SK-N-SH (cell line): Measurements from ENCODE around the gene TIAM2. TPM values are rescaled to one million over a fixed set of nuclear protein-coding genes. Genes with fewer than 3 reads are reported as not detected.
"Not testable (repeated sequence)": the region's sequence is repeated elsewhere in the genome, so short reads cannot be mapped to it uniquely, and the experiment has no call there.

ENCODE experiments used
- CTCF ChIA-PET: fragments of 300-600, 350-600 bp; formaldehyde crosslinking; extraction: SDS; loops from one replicate; lab custom pipeline; 2021; lab: Yijun Ruan, JAX
- POLR2A ChIA-PET: fragments of 350-600 bp; sonication (Branson Sonifier 250); formaldehyde crosslinking; extraction: SDS; loops from one replicate; lab custom pipeline; 2020; ENCODE audit warnings: antibody characterized with exemption, inconsistent platforms; lab: Yijun Ruan, JAX
- DNase-seq: peaks from one replicate; pipeline ENCODE4 v3.0.0; 2012
- H2AFZ ChIP-seq: fragments of 200-600 bp; sonication (generic); 2 replicates; pipeline ENCODE4 v1.8.1; 2016; ENCODE audit warnings: antibody characterized with exemption, mild to moderate bottlenecking, low read depth
- H3F3A ChIP-seq: fragments of 200-600 bp; sonication (generic); replicated peaks from 2 replicates; pipeline ENCODE3; 2016; ENCODE audit warnings: antibody characterized with exemption, mild to moderate bottlenecking; ENCODE audit not compliant: insufficient read depth
- H3K27ac ChIP-seq, 2 experiments: fragments of 200-500 bp in 1 of 2; fragments of 200-600 bp in 1 of 2; sonication (Bioruptor generic) in 1 of 2; sonication (generic), shearing (Covaris generic) in 1 of 2; 2 replicates each; pipeline versions ENCODE4 v1.5.1 to v1.6.1; 2014 to 2016; ENCODE audit warnings: low read depth in 2 of 2, inconsistent platforms in 1 of 2, low read length in 1 of 2, mild to moderate bottlenecking in 1 of 2, mixed read lengths in 1 of 2
- H3K27me3 ChIP-seq: fragments of 200-600 bp; sonication (generic), shearing (Covaris generic); 2 replicates; pipeline ENCODE4 v1.6.1; 2016; ENCODE audit warnings: mixed run types; ENCODE audit not compliant: insufficient read depth
- H3K36me3 ChIP-seq, 2 experiments: fragments of 200-500 bp in 1 of 2; fragments of 200-600 bp in 1 of 2; sonication (Bioruptor generic) in 1 of 2; sonication (generic) in 1 of 2; replicated peaks in 1 of 2; 2 replicates each; pipeline versions ENCODE3 to v1.5.1; 2014 to 2016; ENCODE audit warnings: low read length in 1 of 2, mild to moderate bottlenecking in 1 of 2; ENCODE audit not compliant: insufficient read depth in 2 of 2, control insufficient read depth in 1 of 2
- H3K4me1 ChIP-seq, 2 experiments: fragments of 200-500 bp in 1 of 2; fragments of 200-600 bp in 1 of 2; sonication (Bioruptor generic) in 1 of 2; sonication (generic), shearing (Covaris generic) in 1 of 2; 2 replicates each; pipeline versions ENCODE4 v1.5.1 to v1.6.1; 2014 to 2016; ENCODE audit warnings: low read depth in 1 of 2, low read length in 1 of 2, mixed run types in 1 of 2; ENCODE audit not compliant: insufficient read depth in 2 of 2, control insufficient read depth in 1 of 2
- H3K4me2 ChIP-seq: fragments of 200-600 bp; sonication (generic), shearing (Covaris generic); 2 replicates; pipeline ENCODE4 v1.6.1; 2017; ENCODE audit warnings: mixed run types
- H3K4me3 ChIP-seq, 2 experiments: fragments of 200-500 bp in 1 of 2; fragments of 200-600 bp in 1 of 2; sonication (Bioruptor generic) in 1 of 2; sonication (generic), shearing (Covaris generic) in 1 of 2; 2 replicates each; pipeline versions ENCODE4 v1.5.1 to v1.8.1; 2014 to 2016; ENCODE audit warnings: low read depth in 2 of 2, inconsistent platforms in 1 of 2, low read length in 1 of 2, mild to moderate bottlenecking in 1 of 2, mixed read lengths in 1 of 2, moderate library complexity in 1 of 2
- H3K79me2 ChIP-seq: fragments of 200-600 bp; sonication (generic); 2 replicates; pipeline ENCODE4 v1.8.1; 2017; ENCODE audit warnings: mild to moderate bottlenecking; ENCODE audit not compliant: insufficient read depth
- H3K9ac ChIP-seq: fragments of 200-600 bp; sonication (generic); 2 replicates; pipeline ENCODE4 v1.6.1; 2017; ENCODE audit warnings: mixed run types
- H3K9me2 ChIP-seq: fragments of 200-600 bp; sonication (generic); 2 replicates; pipeline ENCODE4 v1.6.1; 2017; ENCODE audit warnings: mixed run types
- H3K9me3 ChIP-seq: fragments of 200-600 bp; sonication (generic); 2 replicates; pipeline ENCODE4 v1.6.1; 2017; ENCODE audit warnings: mixed run types, mild to moderate bottlenecking, moderate library complexity
- H4K20me1 ChIP-seq: fragments of 200-600 bp; sonication (generic); 2 replicates; pipeline ENCODE4 v1.6.1; 2017; ENCODE audit warnings: mild to moderate bottlenecking, mixed run types; ENCODE audit not compliant: insufficient read depth
- GATA2 ChIP-seq: sonication (generic); formaldehyde crosslinking; IDR thresholded peaks from 2 replicates; pipeline ENCODE4 v1.5.0; 2020; ENCODE audit warnings: mild to moderate bottlenecking, missing genetic modification reagents
- JUND ChIP-seq: IDR thresholded peaks from 2 replicates; pipeline ENCODE4 v1.4.0; 2012
- MEF2A ChIP-seq: IDR thresholded peaks from 2 replicates; pipeline ENCODE4 v1.4.0; 2012; ENCODE audit warnings: low read depth, borderline replicate concordance
- NFIC ChIP-seq: IDR thresholded peaks from 2 replicates; pipeline ENCODE4 v1.4.0; 2012; ENCODE audit warnings: borderline replicate concordance
- POLR2AphosphoS5 ChIP-seq: IDR thresholded peaks from 2 replicates; pipeline ENCODE4 v1.6.1; 2012; ENCODE audit warnings: low read depth, low read length
- RFX5 ChIP-seq: IDR thresholded peaks from 2 replicates; pipeline ENCODE4 v1.6.1; 2012; ENCODE audit warnings: mild to moderate bottlenecking, improper control_type of control experiment, low read length
- SIN3A ChIP-seq: IDR thresholded peaks from 2 replicates; pipeline ENCODE4 v1.6.1; 2012; ENCODE audit warnings: low read depth, mild to moderate bottlenecking, low read length, moderate library complexity, borderline replicate concordance
- TCF12 ChIP-seq: IDR thresholded peaks from 2 replicates; pipeline ENCODE4 v1.4.0; 2012
- WGBS: methylation state at CpG from one replicate; pipeline ENCODE4 v1.1.6; 2017; ENCODE audit warnings: low lambda C conversion rate; 5-methylcytosine and 5-hydroxymethylcytosine counted together
- polyA plus RNA-seq, 3 experiments: library from polyadenylated mRNA; depleted of rRNA; stranded (reverse); fragments of >200 nt; gene quantifications; 2 replicates each; pipeline ENCODE4 v1.2.3, GENCODE V29; 2012
- TF ChIP-seq, protein P1 (sequence below): IDR thresholded peaks from 2 replicates; pipeline ENCODE4 v1.4.0; 2012; ENCODE audit warnings: low read depth
- TF ChIP-seq, protein P2 (sequence below): IDR thresholded peaks from 2 replicates; pipeline ENCODE4 v1.4.0; 2012; ENCODE audit warnings: low read depth, borderline replicate concordance
- TF ChIP-seq, protein P3 (sequence below): fragments of 200-600 bp; sonication (generic); IDR thresholded peaks from 2 replicates; pipeline ENCODE4 v1.6.1; 2017; ENCODE audit warnings: antibody characterized with exemption, mild to moderate bottlenecking, moderate library complexity

The TIAM2 gene
- polyA plus RNA-seq, 1 of the 3 experiments (the other 2 are of a cell fraction), result 13.6 TPM

DNA sequence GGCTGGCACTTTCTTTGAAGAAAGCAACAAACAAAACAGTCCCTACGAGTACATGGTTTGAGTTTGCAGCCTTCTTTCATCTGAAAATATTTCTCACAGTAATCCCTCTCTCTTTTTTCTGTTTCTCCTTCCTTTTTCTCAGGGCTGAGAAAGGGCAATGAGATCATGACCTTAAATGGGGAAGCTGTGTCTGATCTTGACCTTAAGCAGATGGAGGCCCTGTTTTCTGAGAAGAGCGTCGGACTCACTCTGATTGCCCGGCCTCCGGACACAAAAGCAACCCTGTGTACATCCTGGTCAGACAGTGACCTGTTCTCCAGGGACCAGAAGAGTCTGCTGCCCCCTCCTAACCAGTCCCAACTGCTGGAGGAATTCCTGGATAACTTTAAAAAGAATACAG, 188.0 kb downstream of the TIAM2 start:
- H3K4me2 ChIP-seq, result no peak overlapping the region
- no peak for TF ChIP-seq NFIC
- no peak for TF ChIP-seq GATA2 (CRISPR knock-in tag)
- TF ChIP-seq TCF12, result no peak
- TF ChIP-seq RFX5, result no peak
- TF ChIP-seq, protein P1, sequence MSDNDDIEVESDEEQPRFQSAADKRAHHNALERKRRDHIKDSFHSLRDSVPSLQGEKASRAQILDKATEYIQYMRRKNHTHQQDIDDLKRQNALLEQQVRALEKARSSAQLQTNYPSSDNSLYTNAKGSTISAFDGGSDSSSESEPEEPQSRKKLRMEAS, result no peak
- TF ChIP-seq, protein P2, sequence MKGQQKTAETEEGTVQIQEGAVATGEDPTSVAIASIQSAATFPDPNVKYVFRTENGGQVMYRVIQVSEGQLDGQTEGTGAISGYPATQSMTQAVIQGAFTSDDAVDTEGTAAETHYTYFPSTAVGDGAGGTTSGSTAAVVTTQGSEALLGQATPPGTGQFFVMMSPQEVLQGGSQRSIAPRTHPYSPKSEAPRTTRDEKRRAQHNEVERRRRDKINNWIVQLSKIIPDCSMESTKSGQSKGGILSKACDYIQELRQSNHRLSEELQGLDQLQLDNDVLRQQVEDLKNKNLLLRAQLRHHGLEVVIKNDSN, result no peak
- no peak for TF ChIP-seq POLR2AphosphoS5
- TF ChIP-seq, protein P3, sequence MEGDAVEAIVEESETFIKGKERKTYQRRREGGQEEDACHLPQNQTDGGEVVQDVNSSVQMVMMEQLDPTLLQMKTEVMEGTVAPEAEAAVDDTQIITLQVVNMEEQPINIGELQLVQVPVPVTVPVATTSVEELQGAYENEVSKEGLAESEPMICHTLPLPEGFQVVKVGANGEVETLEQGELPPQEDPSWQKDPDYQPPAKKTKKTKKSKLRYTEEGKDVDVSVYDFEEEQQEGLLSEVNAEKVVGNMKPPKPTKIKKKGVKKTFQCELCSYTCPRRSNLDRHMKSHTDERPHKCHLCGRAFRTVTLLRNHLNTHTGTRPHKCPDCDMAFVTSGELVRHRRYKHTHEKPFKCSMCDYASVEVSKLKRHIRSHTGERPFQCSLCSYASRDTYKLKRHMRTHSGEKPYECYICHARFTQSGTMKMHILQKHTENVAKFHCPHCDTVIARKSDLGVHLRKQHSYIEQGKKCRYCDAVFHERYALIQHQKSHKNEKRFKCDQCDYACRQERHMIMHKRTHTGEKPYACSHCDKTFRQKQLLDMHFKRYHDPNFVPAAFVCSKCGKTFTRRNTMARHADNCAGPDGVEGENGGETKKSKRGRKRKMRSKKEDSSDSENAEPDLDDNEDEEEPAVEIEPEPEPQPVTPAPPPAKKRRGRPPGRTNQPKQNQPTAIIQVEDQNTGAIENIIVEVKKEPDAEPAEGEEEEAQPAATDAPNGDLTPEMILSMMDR, result no peak
- no peak for TF ChIP-seq JUND
- TF ChIP-seq SIN3A, result no peak
- TF ChIP-seq MEF2A, result no peak
- no peak for DNase-seq
- ChIA-PET POLR2A (no interaction called here), CTCF (interaction anchor here (0.6 kb wide), 1 partner anchor 184 kb away, joined by 4 read pairs; no protein-coding TSS in a partner anchor)
- 92% methylated on average over 5 of the region's 5 CpGs for WGBS
- no peak overlapping the region for H3K4me3 ChIP-seq
- no peaks in the 10 kb centered on the region for H3K27me3 ChIP-seq
- no peak overlapping the region for H3K27ac ChIP-seq
- H3K9me3 ChIP-seq, result no peaks in the 10 kb centered on the region
- H3K9me2 ChIP-seq, result no peaks in the 10 kb centered on the region
- no peaks in the 10 kb centered on the region for H3K79me2 ChIP-seq
- no peak overlapping the region for H2AFZ ChIP-seq
- peaks cover 13% of the 10 kb centered on the region for H3F3A ChIP-seq
- no peaks in the 10 kb centered on the region for H4K20me1 ChIP-seq
- peaks cover 6 to 11% of the 10 kb centered on the region in 2 experiments for H3K36me3 ChIP-seq
- peaks cover 16 to 25% of the 10 kb centered on the region in 2 experiments; a peak in 3 of 4 replicates for H3K4me1 ChIP-seq
- no peak overlapping the region for H3K9ac ChIP-seq

DNA sequence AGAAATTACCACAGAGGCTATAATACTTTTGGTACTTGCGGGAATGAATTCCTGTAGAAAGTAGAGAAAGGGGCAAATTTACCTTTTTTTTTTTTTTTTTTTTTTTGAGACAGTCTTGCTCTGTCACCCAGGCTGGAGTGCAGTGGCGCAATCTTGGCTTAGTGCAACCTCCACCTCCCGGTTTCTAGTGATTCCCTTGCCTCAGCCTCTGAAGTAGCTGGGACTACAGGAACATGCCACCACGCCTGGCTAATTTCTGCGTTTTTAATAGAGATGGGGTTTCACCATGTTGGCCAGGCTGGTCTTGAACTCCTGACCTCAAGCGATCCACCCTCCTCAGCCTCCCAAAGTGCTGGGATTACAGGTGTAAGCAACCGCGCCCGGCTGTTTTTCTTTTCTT, 189.9 kb downstream of the TIAM2 start:
- POLR2A ChIA-PET, H3K9me2 ChIP-seq, H3K27ac ChIP-seq, H4K20me1 ChIP-seq, H3K9me3 ChIP-seq, H3K79me2 ChIP-seq, DNase-seq, H2AFZ ChIP-seq, H3K9ac ChIP-seq, H3K4me3 ChIP-seq, H3K27me3 ChIP-seq, H3K36me3 ChIP-seq, H3K4me2 ChIP-seq: not testable (repeated sequence)
- Histone ChIP-seq H3K4me1 (peaks cover 27 to 40% of the 10 kb centered on the region in 2 experiments), H3F3A (peaks cover 30% of the 10 kb centered on the region)
- CTCF ChIA-PET, result interaction anchor here (0.7 to 1.7 kb wide), 4 partner anchors 8 to 335 kb away, joined by 3 to 8 read pairs (median 6); no protein-coding TSS in a partner anchor
- WGBS, result 96% methylated on average over 9 of the region's 9 CpGs
